Osteoblast (primary cell): Measurements from ENCODE around the gene PGBD5. TPM values are rescaled to one million over a fixed set of nuclear protein-coding genes. Genes with fewer than 3 reads are reported as not detected.

Experiments
- DNase-seq: peaks from one replicate; pipeline ENCODE4 v3.0.0; 2011; ENCODE audit warnings: low spot score, mixed read lengths; ENCODE audit not compliant: insufficient read length; ENCODE audit errors: missing footprints
- H2AFZ ChIP-seq: 2 replicates; pipeline ENCODE4 v1.6.0; 2011; ENCODE audit warnings: mild to moderate bottlenecking, low read length
- H3K27ac ChIP-seq: 2 replicates; pipeline ENCODE4 v1.5.1; 2011; ENCODE audit warnings: mild to moderate bottlenecking, low read depth, low read length, moderate library complexity
- H3K27me3 ChIP-seq: 2 replicates; pipeline ENCODE4 v1.6.0; 2012; ENCODE audit warnings: mild to moderate bottlenecking, control low read depth, inconsistent platforms, low read length, moderate library complexity; ENCODE audit not compliant: insufficient read depth
- H3K36me3 ChIP-seq: 2 replicates; pipeline ENCODE4 v1.5.1; 2011; ENCODE audit warnings: mild to moderate bottlenecking, low read length, control low read depth, moderate library complexity; ENCODE audit not compliant: insufficient read depth
- H3K4me1 ChIP-seq: 2 replicates; pipeline ENCODE4 v1.5.1; 2011; ENCODE audit warnings: mild to moderate bottlenecking, low read length, control low read depth, moderate library complexity; ENCODE audit not compliant: insufficient read depth
- H3K4me2 ChIP-seq: 2 replicates; pipeline ENCODE4 v1.6.0; 2011; ENCODE audit warnings: mild to moderate bottlenecking, low read length; ENCODE audit not compliant: insufficient read depth
- H3K4me3 ChIP-seq: fragments of 200-600 bp; sonication (generic); 3 replicates; pipeline ENCODE4 v1.5.1; 2012; ENCODE audit warnings: mild to moderate bottlenecking, low read length, inconsistent platforms; ENCODE audit not compliant: insufficient read depth
- H3K79me2 ChIP-seq: 2 replicates; pipeline ENCODE4 v1.6.0; 2012; ENCODE audit warnings: mild to moderate bottlenecking, low read length, control low read depth, inconsistent platforms; ENCODE audit not compliant: insufficient read depth
- H3K9me3 ChIP-seq: 2 replicates; pipeline ENCODE4 v1.5.1; 2011; ENCODE audit warnings: low read depth, low read length, control low read depth
- H4K20me1 ChIP-seq: 2 replicates; pipeline ENCODE4 v1.6.0; 2012; ENCODE audit warnings: mild to moderate bottlenecking, low read length, control low read depth; ENCODE audit not compliant: insufficient read depth
- CTCF ChIP-seq: IDR thresholded peaks from 2 replicates; pipeline ENCODE4 v1.5.1; 2011; ENCODE audit warnings: mild to moderate bottlenecking, low read depth, low read length, moderate library complexity; ENCODE audit errors: extremely low read depth
- total RNA-seq: library from RNA; depleted of rRNA; stranded (reverse); fragments of >200 nt; gene quantifications from 2 replicates; pipeline ENCODE4 v1.2.3, GENCODE V29; 2012

The PGBD5 gene
- total RNA-seq, 1 donor = under 0.01 TPM

- Histone ChIP-seq H3K79me2 (no peaks in the 10 kb centered on the region), H3K4me1 (no peaks in the 10 kb centered on the region), H4K20me1 (no peaks in the 10 kb centered on the region), H3K27me3 (no peaks in the 10 kb centered on the region), H3K4me2 (no peak overlapping the region), H2AFZ (no peak overlapping the region), H3K36me3 (no peaks in the 10 kb centered on the region), H3K4me3 (no peak overlapping the region), H3K27ac (no peak overlapping the region), H3K9me3 (no peaks in the 10 kb centered on the region)
- no peak for DNase-seq
- TF ChIP-seq CTCF = no peak
These were observed 24.3 kb downstream of the PGBD5 start for GRCh38 chr1:230401763-230402294.

GRCh38 chr1:230401101-230401500, 25.0 kb downstream of the PGBD5 start:
- no peaks in the 10 kb centered on the region for H3K36me3 ChIP-seq
- no peaks in the 10 kb centered on the region for H4K20me1 ChIP-seq
- DNase-seq = no peak
- no peaks in the 10 kb centered on the region for H3K4me1 ChIP-seq
- no peak overlapping the region for H2AFZ ChIP-seq
- no peak for TF ChIP-seq CTCF
- no peak overlapping the region for H3K4me2 ChIP-seq
- H3K79me2 ChIP-seq = no peaks in the 10 kb centered on the region
- no peak overlapping the region for H3K4me3 ChIP-seq
- no peaks in the 10 kb centered on the region for H3K27me3 ChIP-seq
- H3K9me3 ChIP-seq = no peaks in the 10 kb centered on the region
- no peak overlapping the region for H3K27ac ChIP-seq

DNA sequence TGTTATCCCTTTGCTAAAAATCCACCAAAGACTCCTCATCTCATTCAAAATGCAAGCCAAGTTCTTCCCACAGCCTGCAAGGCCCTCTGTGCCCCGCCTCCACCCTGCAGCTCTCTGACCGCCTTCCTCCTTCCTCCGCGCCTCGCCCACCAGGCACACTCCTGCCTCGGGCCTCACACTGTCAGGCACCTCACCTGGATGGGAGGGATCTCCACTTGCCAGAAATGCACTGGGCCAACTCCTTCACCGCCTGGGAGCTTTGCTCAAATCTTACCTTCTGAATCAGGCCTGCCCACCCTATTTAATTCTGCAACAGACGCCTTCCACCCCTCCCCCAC, 26.2 kb downstream of the PGBD5 start:
- no peaks in the 10 kb centered on the region for H3K36me3 ChIP-seq
- H3K4me2 ChIP-seq = no peak overlapping the region
- TF ChIP-seq CTCF = no peak
- no peaks in the 10 kb centered on the region for H3K4me1 ChIP-seq
- no peak overlapping the region for H3K4me3 ChIP-seq
- no peaks in the 10 kb centered on the region for H3K27me3 ChIP-seq
- no peak for DNase-seq
- H2AFZ ChIP-seq = no peak overlapping the region
- H3K9me3 ChIP-seq = no peaks in the 10 kb centered on the region
- H3K27ac ChIP-seq = no peak overlapping the region
- H3K79me2 ChIP-seq = no peaks in the 10 kb centered on the region
- no peaks in the 10 kb centered on the region for H4K20me1 ChIP-seq

GRCh38 chr1:230399321-230400006, 26.7 kb downstream of the PGBD5 start:
- H3K4me2 ChIP-seq = no peak overlapping the region
- no peaks in the 10 kb centered on the region for H3K9me3 ChIP-seq
- H4K20me1 ChIP-seq = no peaks in the 10 kb centered on the region
- H3K79me2 ChIP-seq = no peaks in the 10 kb centered on the region
- H3K4me1 ChIP-seq = no peaks in the 10 kb centered on the region
- H3K27ac ChIP-seq = no peak overlapping the region
- H3K27me3 ChIP-seq = no peaks in the 10 kb centered on the region
- H2AFZ ChIP-seq = no peak overlapping the region
- H3K36me3 ChIP-seq = no peaks in the 10 kb centered on the region
- H3K4me3 ChIP-seq = no peak overlapping the region
- TF ChIP-seq CTCF = no peak
- DNase-seq = no peak
